CD4-positive, alpha-beta T cell treated with Interleukin-4 for 4 hours (primary cell): ENCODE data around the gene STMN3.
A peak's percentile ranks its signal among the peaks of the same experiment; 100 is the strongest.
"Not testable (repeated sequence)": the region's sequence is repeated elsewhere in the genome, so short reads cannot be mapped to it uniquely, and the experiment has no call there.

Source experiments
- DNase-seq: peaks from one replicate; pipeline ENCODE4 v3.0.0-alpha.2; 2020

The STMN3 gene

GRCh38 chr20:63653974-63654668 is 897 bp upstream of the STMN3 start:
- DNase-seq, result no peak

- no peak for DNase-seq
Measured at GRCh38 chr20:63652192-63652980, 838 bp downstream of the STMN3 start.

GRCh38 chr20:63651942-63652191 is 1.4 kb downstream of the STMN3 start:
- peak; percentile 25 for DNase-seq

DNA sequence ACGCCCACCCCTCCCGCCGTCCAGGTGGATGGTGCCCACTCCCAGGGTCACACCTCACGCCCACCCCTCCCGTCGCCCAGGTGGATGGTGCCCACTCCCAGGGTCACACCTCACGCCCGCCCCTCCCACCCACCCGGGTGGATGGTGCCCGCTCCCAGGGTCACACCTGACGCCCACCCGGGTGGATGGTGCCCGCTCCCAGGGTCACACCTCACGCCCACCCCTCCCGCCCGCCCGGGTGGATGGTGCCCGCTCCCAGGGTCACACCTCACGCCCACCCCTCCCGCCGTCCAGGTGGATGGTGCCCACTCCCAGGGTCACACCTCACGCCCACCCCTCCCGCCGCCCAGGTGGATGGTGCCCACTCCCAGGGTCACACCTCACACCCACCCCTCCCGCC is 2.7 kb downstream of the STMN3 start:
- DNase-seq, result not testable (repeated sequence)

DNA sequence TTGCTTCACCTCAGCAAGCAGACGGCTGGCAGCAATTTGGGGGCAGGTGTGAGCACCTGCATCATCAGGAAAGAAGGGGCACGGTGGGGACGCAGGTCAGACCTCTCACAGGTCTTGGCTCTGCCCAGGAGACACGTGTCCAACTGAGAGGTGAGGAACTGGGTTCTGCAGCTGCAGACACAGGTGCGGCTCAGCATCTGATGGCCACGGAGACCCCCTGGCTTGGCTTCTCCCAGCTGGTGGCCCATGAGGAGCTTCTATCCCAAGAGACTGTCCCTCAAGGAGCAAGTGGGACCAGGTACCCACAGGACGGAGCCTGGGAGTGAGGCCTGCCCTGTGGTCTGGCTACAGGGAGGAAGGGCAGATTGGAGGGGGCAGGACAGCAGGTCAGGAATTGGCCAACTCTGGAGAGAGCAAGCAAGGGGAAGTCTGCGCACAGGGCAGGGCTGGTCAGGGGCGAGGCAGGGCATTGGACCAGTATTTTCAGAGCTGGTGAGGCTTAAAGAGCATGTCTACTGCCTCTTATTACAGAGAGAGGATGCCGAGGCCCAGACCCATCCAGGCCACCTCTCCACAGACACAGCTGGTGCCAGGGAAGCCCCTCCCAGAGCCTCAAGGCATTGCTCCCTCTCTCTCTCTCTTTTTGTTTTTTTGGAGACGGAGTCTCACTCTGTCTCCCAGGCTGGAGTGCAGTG is 4.2 kb downstream of the STMN3 start:
- no peak for DNase-seq

GRCh38 chr20:63648190-63648589 is 5.0 kb downstream of the STMN3 start:
- DNase-seq, result no peak

DNA sequence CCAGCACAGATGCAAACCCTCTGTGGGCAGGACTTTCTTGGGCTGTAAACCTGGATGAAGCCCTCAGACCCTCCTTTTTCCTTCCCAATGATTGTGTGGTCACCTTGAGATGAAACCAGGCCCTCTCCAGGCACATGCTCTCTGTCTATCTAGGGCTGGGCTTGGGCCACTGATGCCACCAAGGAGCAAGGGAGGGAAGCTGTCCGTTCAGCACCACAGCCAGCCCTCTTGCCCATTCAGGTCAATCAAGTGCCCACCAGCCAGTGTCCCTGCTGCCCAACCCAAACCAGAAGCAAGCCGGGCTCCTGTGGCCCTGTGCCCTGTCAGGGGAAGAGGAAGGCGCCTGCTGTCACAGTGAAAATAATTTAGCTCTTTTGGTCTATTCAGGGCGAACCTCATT is 8.0 kb downstream of the STMN3 start:
- no peak for DNase-seq

DNA sequence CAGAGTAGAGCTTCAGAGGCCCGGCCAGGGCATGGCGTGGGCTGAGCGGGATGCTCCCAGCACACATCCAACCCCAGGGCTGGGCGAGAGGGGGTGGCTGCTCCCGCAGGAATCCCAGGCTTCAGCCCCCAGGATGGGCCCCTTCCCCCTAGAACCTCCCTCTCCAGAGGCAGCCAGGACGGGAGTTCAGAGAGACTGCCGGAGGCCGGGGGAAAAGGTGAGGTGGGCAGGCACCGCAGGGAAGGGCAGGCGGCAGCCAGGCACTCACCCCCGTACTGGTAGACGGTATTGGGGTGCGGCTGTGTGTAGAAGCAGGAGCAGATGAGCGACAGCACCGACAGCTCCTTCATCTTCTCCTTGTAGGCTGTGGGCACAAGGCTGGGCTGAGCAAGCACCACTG is 9.3 kb downstream of the STMN3 start:
- no peak for DNase-seq

GRCh38 chr20:63643499-63643898 is 9.7 kb downstream of the STMN3 start:
- no peak for DNase-seq

GRCh38 chr20:63642527-63643247 is 10.5 kb downstream of the STMN3 start:
- no peak for DNase-seq

DNA sequence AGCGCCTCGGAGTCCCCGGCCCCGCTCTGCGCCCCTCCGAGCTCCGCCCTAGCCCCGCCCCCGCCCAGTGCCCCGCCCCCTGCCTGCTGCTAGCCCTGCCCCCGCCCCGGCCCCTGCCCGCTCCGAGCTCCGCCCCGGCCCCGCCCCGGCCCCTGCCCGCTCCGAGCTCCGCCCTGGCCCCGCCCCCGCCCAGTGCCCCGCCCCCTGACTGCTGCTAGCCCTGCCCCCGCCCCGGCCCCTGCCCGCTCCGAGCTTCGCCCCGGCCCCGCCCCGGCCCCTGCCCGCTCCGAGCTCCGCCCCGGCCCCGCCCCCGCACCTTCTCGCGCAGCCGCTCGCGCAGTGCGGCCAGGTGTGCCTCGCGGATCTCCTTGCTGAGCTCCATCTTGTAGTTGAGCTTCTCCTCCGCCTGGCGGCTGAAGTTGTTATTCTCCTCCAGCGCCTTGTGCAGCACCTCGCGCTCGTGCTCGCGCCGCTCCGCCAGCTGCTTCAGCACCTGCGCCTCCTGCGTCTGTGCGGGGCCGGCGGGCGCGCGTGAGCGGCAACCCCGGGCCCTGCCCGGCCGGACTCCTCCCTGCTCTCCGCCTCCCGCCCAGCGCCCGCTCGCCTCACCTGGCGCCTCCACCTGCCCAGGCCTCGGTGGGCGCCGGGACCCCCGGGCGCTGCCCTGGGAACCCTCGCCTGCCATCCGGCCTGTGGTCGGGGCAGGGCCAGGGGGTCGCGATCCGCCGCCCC is 11.3 kb downstream of the STMN3 start:
- peak; percentile 97 for DNase-seq

- DNase-seq, result peak; percentile 66
Measured at GRCh38 chr20:63641146-63641791, 12.0 kb downstream of the STMN3 start.

DNA sequence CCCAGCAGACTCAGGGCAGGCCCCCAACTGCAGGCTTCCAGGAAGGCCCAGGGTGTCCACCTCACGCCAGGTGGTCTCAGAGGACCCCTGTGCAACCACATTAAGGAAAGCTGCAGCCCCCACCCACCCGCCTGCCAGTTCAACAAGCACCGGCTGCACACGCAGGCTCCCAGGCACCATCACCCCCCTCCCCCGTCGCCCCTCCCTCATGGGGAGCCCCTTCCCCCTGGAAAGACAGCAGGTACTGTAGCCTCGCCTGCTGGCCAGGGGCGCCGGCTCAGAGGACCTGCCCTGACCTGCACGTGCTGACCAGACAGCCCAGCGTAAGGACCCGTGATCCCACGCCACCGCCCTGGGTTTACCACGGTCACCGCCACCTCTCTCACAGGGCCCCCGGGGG is 12.5 kb downstream of the STMN3 start:
- not testable (repeated sequence) for DNase-seq

GRCh38 chr20:63640086-63640485 is 13.1 kb downstream of the STMN3 start:
- no peak for DNase-seq

DNA sequence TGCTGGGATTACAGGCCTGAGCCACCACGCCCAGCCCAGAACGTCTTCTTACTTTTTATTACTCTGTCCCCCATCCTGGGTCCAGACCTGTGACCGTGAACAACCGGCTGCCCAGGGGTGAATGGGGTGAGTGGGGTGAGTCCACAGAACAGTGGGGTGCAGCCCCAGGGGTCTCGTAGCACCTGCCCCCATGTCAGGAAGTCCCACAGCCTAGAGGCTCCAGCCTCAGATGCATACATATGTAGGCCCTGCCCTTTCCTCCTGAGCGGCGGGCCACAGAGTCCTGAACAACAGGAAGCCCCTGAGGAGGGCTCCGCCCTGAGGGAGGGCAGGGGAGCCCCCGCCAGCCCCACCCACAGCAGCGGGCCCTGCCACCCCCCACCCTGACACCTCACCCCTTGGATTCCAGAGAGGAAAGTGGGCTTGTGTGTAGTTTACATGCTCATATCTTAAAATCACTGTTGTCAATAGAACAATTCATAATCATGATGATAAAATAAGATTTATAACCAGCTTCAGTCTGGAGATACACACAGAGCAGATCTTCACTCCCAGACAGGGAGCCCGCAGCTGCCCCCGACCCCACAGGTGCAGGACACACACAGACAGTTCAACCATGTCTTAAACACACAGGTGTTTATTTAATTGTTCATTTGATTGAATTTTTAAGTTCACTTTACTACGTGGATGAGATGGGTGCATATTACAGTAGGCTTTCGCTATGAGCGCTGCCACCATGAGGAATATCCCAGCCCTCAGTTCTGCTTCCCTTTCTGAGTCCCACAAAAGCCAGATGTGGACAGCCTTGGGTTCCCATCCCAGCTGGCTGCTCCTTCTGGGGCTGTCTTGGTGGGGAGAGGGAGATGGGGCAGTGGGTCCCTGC is 13.9 kb downstream of the STMN3 start:
- peak; percentile 91 for DNase-seq

DNA sequence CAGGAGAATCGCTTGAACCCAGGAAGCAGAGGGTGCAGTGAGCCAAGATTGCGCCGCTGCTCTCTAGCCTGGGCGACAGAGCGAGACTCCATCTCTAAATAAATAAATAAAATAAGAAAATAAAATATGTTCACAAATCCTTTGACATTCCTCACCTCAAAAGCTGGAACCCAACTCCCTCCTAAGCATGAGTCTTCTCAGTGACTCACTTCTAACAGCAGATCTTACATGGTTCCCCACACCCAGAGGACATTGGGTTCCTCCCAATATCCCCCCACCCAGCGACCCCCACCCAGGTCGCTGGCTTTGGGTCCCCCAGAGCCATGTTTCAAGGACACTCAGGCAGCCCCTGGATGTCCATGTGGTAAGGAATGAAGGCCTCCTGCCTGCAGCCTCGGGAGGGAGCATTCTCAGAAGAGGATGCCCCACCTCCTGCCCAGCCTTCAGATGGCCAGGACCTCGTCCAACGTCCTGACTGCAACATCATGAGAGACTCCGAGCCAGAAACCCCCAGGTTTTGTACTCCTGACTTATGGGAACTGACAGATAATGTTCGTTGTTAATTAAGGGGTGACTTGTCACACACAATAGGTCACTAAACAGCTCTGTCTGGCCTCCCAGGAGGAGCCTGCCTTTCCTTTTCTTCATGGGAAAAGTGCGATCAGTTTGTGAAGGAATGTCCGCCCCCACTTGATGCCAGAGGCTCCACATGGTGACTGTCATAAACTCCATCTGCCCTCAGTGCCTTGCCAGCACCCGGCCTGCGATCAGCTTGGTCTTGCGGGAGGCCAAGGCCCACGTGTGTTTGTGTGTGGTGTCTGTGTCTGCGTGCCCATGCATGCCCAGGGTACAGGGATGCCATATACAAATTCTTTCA is 16.2 kb downstream of the STMN3 start:
- no peak for DNase-seq

DNA sequence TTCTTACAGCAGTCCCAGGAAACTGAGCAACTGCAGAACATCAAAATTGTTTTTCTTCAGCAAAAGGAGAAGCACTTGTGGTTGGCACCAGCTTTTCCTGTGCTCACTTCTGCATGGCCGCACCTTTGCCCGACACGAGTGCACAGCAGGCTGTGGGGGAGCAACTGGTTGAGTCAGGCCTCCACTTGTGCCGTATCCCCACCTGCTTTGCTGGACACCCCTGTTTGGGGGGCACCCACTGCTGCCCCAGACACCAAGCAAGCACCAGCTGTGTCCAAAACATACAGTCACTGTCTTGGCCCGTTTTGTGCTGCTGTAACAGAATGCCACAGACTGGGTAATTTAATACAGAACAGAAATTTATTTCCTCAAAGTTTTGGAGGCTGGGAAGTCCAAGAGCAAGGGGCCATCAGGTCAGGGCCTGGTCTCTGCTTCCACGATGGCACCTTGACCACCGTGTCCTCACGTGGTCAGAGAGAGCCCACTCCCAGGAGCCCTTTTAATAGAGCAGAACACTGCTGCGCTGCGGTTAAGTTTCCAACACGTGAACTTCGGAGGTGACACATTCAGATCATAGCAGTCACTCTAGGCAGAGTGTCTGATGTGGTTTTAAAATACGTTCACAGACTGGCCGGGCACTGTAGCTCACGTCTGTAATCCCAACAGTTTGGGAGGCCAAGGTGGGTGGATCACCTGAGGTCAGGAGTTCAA is 17.6 kb downstream of the STMN3 start:
- peak; percentile 90 for DNase-seq

DNA sequence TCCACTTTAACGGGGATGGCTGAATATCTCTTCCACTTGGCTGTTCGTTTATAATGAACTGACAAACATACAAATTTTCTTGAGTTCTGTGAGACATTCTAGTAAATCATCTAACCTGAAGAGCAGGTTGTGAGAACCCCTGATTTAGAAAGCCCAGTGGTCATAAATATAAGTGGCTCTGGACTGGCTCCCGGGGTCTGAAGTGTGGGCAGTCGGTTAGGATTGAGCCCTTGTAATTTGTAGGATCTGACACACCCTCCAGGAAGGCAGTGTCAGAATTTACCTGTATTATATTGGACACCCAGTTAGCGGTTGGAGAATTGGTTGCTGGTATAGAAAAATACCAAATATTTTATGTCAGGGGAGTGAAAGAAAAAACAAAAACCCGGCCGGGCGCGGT is 19.5 kb downstream of the STMN3 start:
- no peak for DNase-seq

- not testable (repeated sequence) for DNase-seq
Measured at GRCh38 chr20:63631426-63631825, 21.8 kb downstream of the STMN3 start.
